ENCODE data around the gene FOXE1.

FOXE1 gene

DNA sequence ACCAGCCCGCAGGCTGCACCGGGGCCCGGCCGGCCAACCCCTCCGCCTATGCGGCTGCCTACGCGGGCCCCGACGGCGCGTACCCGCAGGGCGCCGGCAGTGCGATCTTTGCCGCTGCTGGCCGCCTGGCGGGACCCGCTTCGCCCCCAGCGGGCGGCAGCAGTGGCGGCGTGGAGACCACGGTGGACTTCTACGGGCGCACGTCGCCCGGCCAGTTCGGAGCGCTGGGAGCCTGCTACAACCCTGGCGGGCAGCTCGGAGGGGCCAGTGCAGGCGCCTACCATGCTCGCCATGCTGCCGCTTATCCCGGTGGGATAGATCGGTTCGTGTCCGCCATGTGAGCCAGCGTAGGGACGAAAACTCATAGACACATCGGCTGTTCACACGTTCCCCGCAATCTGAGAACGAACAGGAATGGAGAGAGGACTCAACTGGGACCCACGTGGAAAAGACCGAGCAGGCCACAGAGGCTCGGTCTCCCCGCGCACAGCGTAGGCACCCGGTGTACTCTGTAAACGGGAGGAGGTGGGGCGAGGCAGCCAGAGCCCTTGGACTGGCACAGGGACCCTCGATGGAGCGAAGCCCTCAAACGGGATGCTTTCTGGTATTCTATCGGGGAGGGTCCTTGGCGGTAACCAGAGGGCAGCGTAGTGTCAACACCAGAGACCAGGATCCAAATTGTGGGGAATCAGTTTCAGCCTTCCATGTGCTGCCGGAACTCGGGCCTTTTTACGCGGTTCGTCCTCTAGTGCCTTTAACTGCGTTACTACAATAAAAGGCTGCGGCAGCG is 1.9 kb downstream of the FOXE1 start:
- H3K9ac ChIP-seq (ENCODE audit: low read depth in 1 of 2, low read length in 2 of 2), result no peak overlapping the region
- no peak overlapping the region for H3K4me3 ChIP-seq (ENCODE audit: low read depth in 1 of 2, low read length in 2 of 2)
- H3K4me1 ChIP-seq (ENCODE audit: control insufficient read depth in 1 of 2, insufficient read depth in 2 of 2, low read length in 2 of 2), result peaks cover 0 to 3% of the 10 kb centered on the region in 2 donors
- H3K9me3 ChIP-seq (ENCODE audit: control insufficient read depth in 1 of 2, low read length in 2 of 2), result no peaks in the 10 kb centered on the region
- H3K36me3 ChIP-seq (ENCODE audit: control insufficient read depth in 1 of 2, insufficient read depth in 2 of 2, low read length in 2 of 2), result no peaks in the 10 kb centered on the region
- H3K27ac ChIP-seq (ENCODE audit: low read depth, low read length), result no peak overlapping the region
- peaks cover 71 to 87% of the 10 kb centered on the region in 2 donors for H3K27me3 ChIP-seq (ENCODE audit: control insufficient read depth in 1 of 2, insufficient read depth in 2 of 2, low read length in 2 of 2)

DNA sequence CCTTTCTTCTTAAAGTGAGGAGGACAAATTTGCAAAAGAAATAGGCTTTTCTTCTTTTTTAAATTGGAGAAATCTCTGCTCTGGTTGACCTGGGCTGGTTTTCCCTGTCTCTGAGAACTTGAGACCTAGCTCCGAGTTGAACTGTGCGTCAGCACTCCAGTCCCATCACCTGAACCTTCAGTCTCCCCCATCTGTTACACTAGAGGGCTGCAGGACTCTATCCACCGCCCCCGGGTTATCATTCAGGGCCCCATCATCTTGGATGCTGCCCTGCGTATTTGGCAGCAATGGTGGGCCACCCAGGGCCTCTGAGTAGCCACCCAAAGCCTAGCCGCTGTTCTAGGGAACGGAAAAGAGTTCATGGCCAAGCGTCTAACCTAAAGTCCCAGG is 2.5 kb downstream of the FOXE1 start:
- H3K9me3 ChIP-seq (ENCODE audit: control insufficient read depth in 1 of 2, low read length in 2 of 2), result no peaks in the 10 kb centered on the region
- peaks cover 74 to 87% of the 10 kb centered on the region in 2 donors for H3K27me3 ChIP-seq (ENCODE audit: control insufficient read depth in 1 of 2, insufficient read depth in 2 of 2, low read length in 2 of 2)
- H3K36me3 ChIP-seq (ENCODE audit: control insufficient read depth in 1 of 2, insufficient read depth in 2 of 2, low read length in 2 of 2), result no peaks in the 10 kb centered on the region
- no peak overlapping the region for H3K27ac ChIP-seq (ENCODE audit: low read depth, low read length)
- H3K4me1 ChIP-seq (ENCODE audit: control insufficient read depth in 1 of 2, insufficient read depth in 2 of 2, low read length in 2 of 2), result peaks cover 0 to 3% of the 10 kb centered on the region in 2 donors
- no peak overlapping the region for H3K9ac ChIP-seq (ENCODE audit: low read depth in 1 of 2, low read length in 2 of 2)
- H3K4me3 ChIP-seq (ENCODE audit: low read depth in 1 of 2, low read length in 2 of 2), result no peak overlapping the region

DNA sequence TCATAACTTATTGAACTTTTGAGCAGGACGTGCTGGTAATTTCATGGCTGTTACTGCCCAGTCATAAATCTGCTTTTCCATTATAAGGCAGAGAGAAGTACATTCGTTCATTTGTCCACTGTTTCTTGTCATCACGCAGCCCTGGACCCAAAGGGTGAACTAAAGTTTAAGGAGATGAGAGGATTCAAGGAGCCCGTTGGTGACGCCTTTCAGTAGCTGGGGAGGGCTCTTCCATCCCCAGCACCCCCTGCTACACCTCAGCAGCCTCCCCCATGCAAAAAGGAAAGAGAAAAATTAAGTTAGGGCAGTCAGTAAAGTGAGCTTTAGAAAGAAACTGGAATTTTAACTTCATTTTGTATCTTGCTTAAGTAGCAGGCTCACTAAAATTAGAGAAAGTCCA is 2.9 kb downstream of the FOXE1 start:
- Histone ChIP-seq H3K27me3 (ENCODE audit: control insufficient read depth in 1 of 2, insufficient read depth in 2 of 2, low read length in 2 of 2) (peaks cover 77 to 87% of the 10 kb centered on the region in 2 donors), H3K27ac (ENCODE audit: low read depth, low read length) (no peak overlapping the region), H3K9ac (ENCODE audit: low read depth in 1 of 2, low read length in 2 of 2) (no peak overlapping the region), H3K9me3 (ENCODE audit: control insufficient read depth in 1 of 2, low read length in 2 of 2) (no peaks in the 10 kb centered on the region), H3K36me3 (ENCODE audit: control insufficient read depth in 1 of 2, insufficient read depth in 2 of 2, low read length in 2 of 2) (no peaks in the 10 kb centered on the region), H3K4me3 (ENCODE audit: low read depth in 1 of 2, low read length in 2 of 2) (no peak overlapping the region), H3K4me1 (ENCODE audit: control insufficient read depth in 1 of 2, insufficient read depth in 2 of 2, low read length in 2 of 2) (peaks cover 0 to 3% of the 10 kb centered on the region in 2 donors)

DNA sequence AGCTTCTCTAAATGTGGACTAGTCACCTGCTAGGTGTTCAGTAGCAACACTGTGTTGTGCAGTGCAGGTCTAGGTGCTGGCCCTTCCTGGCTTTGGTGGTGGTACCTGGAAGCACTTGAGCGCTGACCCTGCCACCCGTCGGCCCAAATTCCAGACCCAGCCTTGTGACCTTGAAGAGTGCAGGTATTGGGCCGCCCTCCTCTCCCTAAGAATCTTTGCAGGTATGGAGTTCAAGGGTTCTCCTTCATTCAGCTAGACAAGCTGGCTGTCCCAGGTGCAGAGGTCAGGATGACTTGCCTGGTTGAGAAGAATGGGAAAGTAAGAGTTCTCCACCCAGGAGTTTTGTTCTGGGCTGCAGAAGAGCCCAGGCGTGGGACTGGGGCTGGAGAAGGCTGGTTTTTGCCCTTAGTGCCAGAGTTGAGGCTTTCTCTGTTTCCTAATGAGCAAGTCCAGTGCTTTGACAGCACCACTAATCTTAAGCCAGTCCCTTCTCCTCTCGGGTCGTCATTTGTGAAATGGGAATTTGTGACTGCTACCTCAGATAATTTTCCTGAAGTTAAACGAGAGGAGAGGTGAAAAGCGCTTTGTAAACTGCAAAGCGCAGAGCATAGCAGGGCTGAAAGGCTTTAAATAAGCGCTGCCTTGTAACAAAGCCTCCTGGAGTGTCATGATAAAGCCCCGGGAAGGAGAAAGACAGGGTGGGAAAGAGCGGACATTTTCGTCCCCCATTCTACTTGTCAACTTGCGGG is 4.0 kb downstream of the FOXE1 start:
- Histone ChIP-seq H3K4me1 (ENCODE audit: control insufficient read depth in 1 of 2, insufficient read depth in 2 of 2, low read length in 2 of 2) (peaks cover 0 to 3% of the 10 kb centered on the region in 2 donors), H3K9me3 (ENCODE audit: control insufficient read depth in 1 of 2, low read length in 2 of 2) (no peaks in the 10 kb centered on the region), H3K4me3 (ENCODE audit: low read depth in 1 of 2, low read length in 2 of 2) (no peak overlapping the region), H3K9ac (ENCODE audit: low read depth in 1 of 2, low read length in 2 of 2) (no peak overlapping the region), H3K27ac (ENCODE audit: low read depth, low read length) (no peak overlapping the region), H3K36me3 (ENCODE audit: control insufficient read depth in 1 of 2, insufficient read depth in 2 of 2, low read length in 2 of 2) (no peaks in the 10 kb centered on the region), H3K27me3 (ENCODE audit: control insufficient read depth in 1 of 2, insufficient read depth in 2 of 2, low read length in 2 of 2) (peaks cover 73 to 80% of the 10 kb centered on the region in 2 donors)

DNA sequence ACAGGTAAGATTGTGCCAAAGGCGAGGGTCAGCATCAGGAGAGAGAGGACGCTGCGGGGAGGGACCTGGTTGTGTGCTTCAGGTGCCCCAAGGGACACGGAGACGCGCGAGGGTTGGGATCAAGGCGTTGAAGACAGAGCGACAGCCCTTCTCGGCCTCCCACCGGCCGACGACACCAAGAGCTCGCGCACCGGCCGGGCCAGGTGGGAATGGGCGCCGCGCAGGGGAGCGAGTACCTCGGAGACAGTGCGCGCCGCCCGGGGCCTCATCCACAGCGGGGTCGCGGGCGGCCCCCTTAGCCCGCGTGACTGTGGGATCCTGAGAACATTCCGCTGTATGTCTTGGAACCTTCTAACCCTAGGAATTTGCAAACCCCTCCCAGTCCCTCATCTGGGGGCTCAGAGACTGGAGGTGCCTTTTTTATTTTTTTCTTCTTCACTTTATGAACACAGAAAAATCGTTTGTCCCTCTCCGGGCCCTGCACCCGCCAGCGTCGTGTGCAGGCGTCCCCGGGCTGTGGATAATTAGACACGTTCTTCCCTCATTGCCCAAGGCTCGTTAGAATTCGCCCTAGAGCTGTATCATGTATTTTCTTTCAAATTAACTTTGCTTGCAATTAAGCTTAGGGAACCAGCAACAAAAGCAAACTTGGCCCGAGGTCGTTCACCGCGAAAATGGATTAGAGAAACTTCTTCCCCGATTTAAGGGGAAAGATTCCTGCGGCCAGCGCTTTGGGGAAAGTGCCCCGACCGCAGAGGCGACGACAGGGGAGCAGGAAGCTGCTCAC is 4.8 kb downstream of the FOXE1 start:
- Histone ChIP-seq H3K4me3 (ENCODE audit: low read depth in 1 of 2, low read length in 2 of 2) (no peak overlapping the region), H3K9ac (ENCODE audit: low read depth in 1 of 2, low read length in 2 of 2) (no peak overlapping the region), H3K36me3 (ENCODE audit: control insufficient read depth in 1 of 2, insufficient read depth in 2 of 2, low read length in 2 of 2) (no peaks in the 10 kb centered on the region), H3K9me3 (ENCODE audit: control insufficient read depth in 1 of 2, low read length in 2 of 2) (no peaks in the 10 kb centered on the region), H3K4me1 (ENCODE audit: control insufficient read depth in 1 of 2, insufficient read depth in 2 of 2, low read length in 2 of 2) (peaks cover 0 to 3% of the 10 kb centered on the region in 2 donors), H3K27me3 (ENCODE audit: control insufficient read depth in 1 of 2, insufficient read depth in 2 of 2, low read length in 2 of 2) (peaks cover 70 to 72% of the 10 kb centered on the region in 2 donors), H3K27ac (ENCODE audit: low read depth, low read length) (no peak overlapping the region)

DNA sequence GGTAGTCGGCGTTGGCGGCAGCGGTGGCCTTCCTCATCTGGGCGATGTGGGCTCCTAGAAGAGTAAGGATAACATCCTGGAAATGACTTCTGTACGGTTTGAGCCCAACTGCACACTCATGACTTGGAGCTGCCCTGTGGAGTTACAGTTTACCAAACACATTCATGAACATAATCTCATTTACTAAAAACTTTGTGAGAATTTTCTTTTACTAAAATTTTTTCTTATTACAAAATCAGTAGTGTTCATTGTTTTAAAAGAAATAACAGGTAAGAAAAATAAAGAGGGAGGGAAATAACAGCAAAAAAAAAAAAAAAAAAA is 5.3 kb downstream of the FOXE1 start:
- H3K4me3 ChIP-seq (ENCODE audit: low read depth in 1 of 2, low read length in 2 of 2), result no peak overlapping the region
- H3K9me3 ChIP-seq (ENCODE audit: control insufficient read depth in 1 of 2, low read length in 2 of 2), result no peaks in the 10 kb centered on the region
- H3K27me3 ChIP-seq (ENCODE audit: control insufficient read depth in 1 of 2, insufficient read depth in 2 of 2, low read length in 2 of 2), result peaks cover 67 to 74% of the 10 kb centered on the region in 2 donors
- H3K4me1 ChIP-seq (ENCODE audit: control insufficient read depth in 1 of 2, insufficient read depth in 2 of 2, low read length in 2 of 2), result peaks cover 0 to under 1% of the 10 kb centered on the region in 2 donors
- no peak overlapping the region for H3K27ac ChIP-seq (ENCODE audit: low read depth, low read length)
- H3K9ac ChIP-seq (ENCODE audit: low read depth in 1 of 2, low read length in 2 of 2), result no peak overlapping the region
- H3K36me3 ChIP-seq (ENCODE audit: control insufficient read depth in 1 of 2, insufficient read depth in 2 of 2, low read length in 2 of 2), result no peaks in the 10 kb centered on the region

DNA sequence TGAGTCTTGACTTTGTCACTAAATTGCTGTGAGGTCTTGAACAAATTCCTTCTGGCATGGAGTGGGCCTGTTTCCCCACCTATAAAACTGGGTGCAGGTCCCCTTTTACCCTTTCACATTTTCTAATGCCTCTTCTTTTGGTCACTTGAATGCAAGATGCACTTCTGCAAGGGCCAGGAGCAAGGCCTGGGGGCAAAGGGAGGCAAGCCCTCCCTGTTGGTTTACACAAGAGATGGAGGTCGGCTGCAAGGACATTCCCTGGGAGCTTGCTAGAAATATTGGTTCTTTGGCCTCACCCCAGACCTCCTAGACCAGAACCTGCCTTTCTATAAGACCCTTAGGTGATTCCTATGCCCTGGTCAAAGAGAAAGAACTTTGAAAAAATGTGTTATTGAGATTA is 5.8 kb downstream of the FOXE1 start:
- Histone ChIP-seq H3K9me3 (ENCODE audit: control insufficient read depth in 1 of 2, low read length in 2 of 2) (no peaks in the 10 kb centered on the region), H3K36me3 (ENCODE audit: control insufficient read depth in 1 of 2, insufficient read depth in 2 of 2, low read length in 2 of 2) (no peaks in the 10 kb centered on the region), H3K4me1 (ENCODE audit: control insufficient read depth in 1 of 2, insufficient read depth in 2 of 2, low read length in 2 of 2) (no peaks in the 10 kb centered on the region), H3K27ac (ENCODE audit: low read depth, low read length) (no peak overlapping the region), H3K4me3 (ENCODE audit: low read depth in 1 of 2, low read length in 2 of 2) (no peak overlapping the region), H3K9ac (ENCODE audit: low read depth in 1 of 2, low read length in 2 of 2) (no peak overlapping the region), H3K27me3 (ENCODE audit: control insufficient read depth in 1 of 2, insufficient read depth in 2 of 2, low read length in 2 of 2) (peaks cover 66 to 72% of the 10 kb centered on the region in 2 donors)

DNA sequence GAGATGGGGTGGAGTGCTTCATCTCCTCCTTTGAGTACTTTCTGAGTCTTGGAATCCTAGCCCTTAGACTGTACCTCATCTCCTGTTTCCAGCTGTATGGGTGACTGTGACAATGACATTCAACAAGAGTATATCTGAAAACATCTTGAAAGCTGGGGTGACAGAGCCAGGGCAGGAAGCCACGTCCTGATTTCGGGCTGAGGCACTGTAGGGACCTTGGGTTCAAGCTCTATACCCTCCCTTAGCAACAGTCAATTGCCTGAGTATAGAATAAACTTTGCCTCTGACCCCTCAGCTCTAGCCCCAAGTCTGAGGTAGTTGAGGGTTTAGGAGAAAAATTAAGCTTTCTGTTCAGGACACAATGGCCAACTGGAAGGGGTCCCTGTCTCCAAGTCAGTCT is 6.3 kb downstream of the FOXE1 start:
- no peak overlapping the region for H3K27ac ChIP-seq (ENCODE audit: low read depth, low read length)
- no peak overlapping the region for H3K4me3 ChIP-seq (ENCODE audit: low read depth in 1 of 2, low read length in 2 of 2)
- no peaks in the 10 kb centered on the region for H3K4me1 ChIP-seq (ENCODE audit: control insufficient read depth in 1 of 2, insufficient read depth in 2 of 2, low read length in 2 of 2)
- no peaks in the 10 kb centered on the region for H3K36me3 ChIP-seq (ENCODE audit: control insufficient read depth in 1 of 2, insufficient read depth in 2 of 2, low read length in 2 of 2)
- no peaks in the 10 kb centered on the region for H3K9me3 ChIP-seq (ENCODE audit: control insufficient read depth in 1 of 2, low read length in 2 of 2)
- no peak overlapping the region for H3K9ac ChIP-seq (ENCODE audit: low read depth in 1 of 2, low read length in 2 of 2)
- H3K27me3 ChIP-seq (ENCODE audit: control insufficient read depth in 1 of 2, insufficient read depth in 2 of 2, low read length in 2 of 2), result peaks cover 66 to 72% of the 10 kb centered on the region in 2 donors

DNA sequence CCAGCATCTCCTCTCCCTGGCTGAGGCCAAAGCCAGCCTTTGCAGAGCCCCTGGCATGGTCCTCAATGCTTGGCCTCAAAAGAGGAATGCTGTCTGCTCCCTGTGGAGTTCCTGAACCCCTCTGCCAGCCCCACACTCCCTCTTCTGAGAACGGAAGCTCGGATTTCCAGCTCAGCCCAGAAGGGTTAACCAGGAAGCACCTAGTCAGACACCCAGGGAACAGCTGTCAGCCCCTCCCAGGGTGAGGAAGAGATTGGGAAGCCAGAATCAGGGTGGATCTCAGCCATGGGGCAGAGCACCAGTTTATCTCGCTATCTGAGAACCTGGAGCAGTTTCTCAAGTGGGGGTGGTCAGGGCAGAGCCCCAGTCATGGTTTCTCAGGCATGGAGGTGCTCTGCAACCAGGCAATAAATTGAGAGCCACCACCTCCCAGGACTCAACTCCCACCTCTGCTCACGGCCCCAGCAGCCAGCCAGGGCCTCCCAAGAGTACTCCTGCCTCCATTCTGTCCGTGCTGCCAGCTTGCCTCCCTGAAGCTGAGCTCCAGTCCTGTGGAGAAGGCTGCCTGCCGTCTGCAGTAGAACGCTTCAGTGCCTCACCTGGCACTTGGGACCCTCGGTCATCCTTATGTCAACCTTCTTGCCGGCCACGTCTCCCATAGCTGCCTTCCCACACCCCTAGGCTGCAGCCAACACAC is 7.6 kb downstream of the FOXE1 start:
- H3K27ac ChIP-seq (ENCODE audit: low read depth, low read length), result no peak overlapping the region
- peaks cover 55 to 63% of the 10 kb centered on the region in 2 donors for H3K27me3 ChIP-seq (ENCODE audit: control insufficient read depth in 1 of 2, insufficient read depth in 2 of 2, low read length in 2 of 2)
- H3K4me1 ChIP-seq (ENCODE audit: control insufficient read depth in 1 of 2, insufficient read depth in 2 of 2, low read length in 2 of 2), result no peaks in the 10 kb centered on the region
- no peaks in the 10 kb centered on the region for H3K36me3 ChIP-seq (ENCODE audit: control insufficient read depth in 1 of 2, insufficient read depth in 2 of 2, low read length in 2 of 2)
- no peak overlapping the region for H3K4me3 ChIP-seq (ENCODE audit: low read depth in 1 of 2, low read length in 2 of 2)
- H3K9me3 ChIP-seq (ENCODE audit: control insufficient read depth in 1 of 2, low read length in 2 of 2), result peaks cover 0 to 3% of the 10 kb centered on the region in 2 donors
- no peak overlapping the region for H3K9ac ChIP-seq (ENCODE audit: low read depth in 1 of 2, low read length in 2 of 2)

Data from duodenal mucosa (tissue), 2 donors.